ENCODE results near the gene UBXN7. TPM values are rescaled to one million over a fixed set of nuclear protein-coding genes. Genes with fewer than 3 reads are reported as not detected.
"Not testable (repeated sequence)": the region's sequence is repeated elsewhere in the genome, so short reads cannot be mapped to it uniquely, and the experiment has no call there.

UBXN7 gene
- total RNA-seq, 2 experiments from 2014 or later, result 51.1 to 63.0 TPM

DNA sequence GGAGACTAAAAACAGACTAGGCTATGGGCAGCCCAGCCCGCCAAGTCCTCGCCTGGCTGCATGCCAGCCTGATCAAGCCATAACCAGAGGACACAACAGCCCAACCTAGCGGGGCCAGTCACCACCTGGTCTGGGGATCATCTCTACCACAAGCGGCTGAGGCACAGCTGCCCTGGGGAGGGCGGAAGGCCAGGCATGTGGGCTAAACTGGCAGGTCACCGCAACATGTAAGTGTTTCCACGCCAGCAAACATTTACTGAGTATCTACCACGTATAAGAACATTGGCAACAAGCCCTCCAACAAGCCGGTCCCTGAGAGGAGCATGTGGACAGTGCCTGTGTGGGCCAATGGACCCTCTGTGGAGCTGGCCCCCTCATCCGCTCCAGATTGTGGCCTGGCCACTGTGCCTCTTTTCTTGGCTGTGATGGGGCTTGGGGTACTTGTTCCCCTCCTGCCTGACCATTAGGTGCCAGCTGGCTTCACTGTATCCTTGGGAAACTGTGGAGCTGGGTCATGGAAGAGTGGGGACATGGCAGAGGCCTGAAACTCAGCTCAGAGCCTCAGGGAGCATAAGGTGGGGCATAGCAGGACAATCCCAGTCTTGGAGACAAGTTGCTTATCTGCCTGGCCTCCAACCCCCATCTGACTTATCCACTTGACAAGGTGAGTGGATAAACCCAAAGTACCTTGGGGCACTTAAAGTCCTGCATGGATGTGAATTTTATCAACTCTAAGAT, 9.0 kb downstream of the UBXN7 start:
- ChIA-PET CTCF (interaction anchor here (0.7 kb wide), 1 partner anchor 16 kb away, joined by 3 read pairs; no protein-coding TSS in a partner anchor), POLR2A (interaction anchor here (0.6 kb wide), 1 partner anchor 9 kb away, joined by 5 read pairs; no protein-coding TSS in a partner anchor)

DNA sequence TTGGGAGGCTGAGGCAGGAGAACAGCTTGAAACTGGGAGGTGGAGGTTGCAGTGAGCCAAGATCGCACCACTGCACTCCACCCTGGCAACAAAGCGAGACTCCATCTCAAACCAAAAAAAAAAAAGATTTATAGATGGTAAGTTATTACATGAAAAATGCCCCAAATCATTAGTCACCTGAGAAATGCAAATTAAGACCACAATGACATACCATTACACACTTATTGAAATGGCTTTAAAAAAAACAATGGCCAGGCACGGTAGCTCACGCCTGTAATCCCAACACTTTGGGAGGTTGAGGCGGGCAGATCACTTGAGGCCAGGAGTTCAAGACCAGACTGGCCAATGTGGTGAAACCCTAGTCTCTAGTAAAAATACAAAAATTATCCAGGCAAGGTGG, 10.6 kb downstream of the UBXN7 start:
- ChIA-PET CTCF (interaction anchor here (0.6 kb wide), 1 partner anchor 337 kb away, joined by 3 read pairs; no protein-coding TSS in a partner anchor), POLR2A (interaction anchor here (0.7 to 1.2 kb wide), 4 partner anchors 9 to 66 kb away, joined by 3 to 5 read pairs (median 4); partner anchors contain the start of gene UBXN7)

DNA sequence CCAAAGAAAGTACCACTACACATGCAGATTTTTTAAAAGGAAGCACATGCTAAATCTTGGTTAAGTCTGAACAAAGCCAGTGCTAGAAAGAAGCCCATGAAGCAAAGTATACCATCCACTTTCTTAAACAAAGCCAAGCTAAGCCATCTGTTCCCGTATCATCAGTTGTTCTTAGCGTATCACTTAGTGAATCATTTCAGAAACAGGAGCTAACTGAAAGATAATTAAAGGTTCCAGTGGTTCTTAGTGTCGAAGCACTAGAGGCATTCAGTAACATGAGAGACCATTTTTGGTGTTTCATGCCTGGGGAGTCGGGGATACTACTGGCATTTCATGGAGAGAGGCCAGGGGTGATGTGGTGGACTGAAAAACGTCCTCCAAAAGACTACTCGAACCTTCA, 12.8 kb downstream of the UBXN7 start:
- ChIA-PET POLR2A (interaction anchor here (0.6 kb wide), 1 partner anchor 872 kb away, joined by 7 read pairs; no protein-coding TSS in a partner anchor), CTCF (no interaction called here)

DNA sequence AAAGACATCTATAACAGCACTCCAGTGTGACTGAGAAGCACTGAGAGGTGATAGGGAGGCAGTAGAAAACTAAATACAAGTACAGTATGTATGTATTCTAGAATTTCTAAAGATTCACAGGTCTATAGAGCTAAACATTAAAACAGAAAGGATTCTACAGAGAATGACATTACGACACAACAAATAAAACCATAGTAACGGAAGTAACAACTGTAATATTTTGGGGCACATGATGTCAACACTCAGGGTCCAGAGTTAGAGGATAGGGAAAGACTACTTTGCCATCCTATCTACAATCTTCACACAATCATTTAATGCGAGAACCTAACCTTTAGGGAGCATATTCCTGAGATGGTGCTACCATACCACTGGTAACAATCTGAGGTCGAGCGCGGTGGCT, 13.6 kb downstream of the UBXN7 start:
- ChIA-PET CTCF (no interaction called here), POLR2A (no interaction called here)

DNA sequence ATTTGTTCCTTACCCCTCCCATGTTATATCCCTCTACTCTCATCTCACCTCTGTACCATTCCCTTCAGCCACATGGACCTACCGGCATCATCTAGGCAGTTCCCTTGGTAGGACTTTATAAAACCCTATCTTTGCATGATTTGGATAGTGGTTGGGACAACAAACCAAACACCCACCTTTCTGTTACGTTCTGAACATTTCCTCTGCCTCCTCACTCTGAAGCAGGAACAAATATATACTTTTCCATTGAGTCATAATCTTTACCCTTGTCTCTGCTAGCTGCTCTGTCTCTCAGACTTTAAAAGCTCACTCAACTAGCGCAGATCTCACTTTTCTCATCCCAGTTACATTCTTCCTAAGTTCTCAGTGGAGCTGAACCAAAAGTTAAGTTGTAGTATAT, 17.8 kb downstream of the UBXN7 start:
- POLR2A ChIA-PET, result no interaction called here
- CTCF ChIA-PET, result interaction anchor here (1.1 kb wide), 1 partner anchor 18 kb away, joined by 4 read pairs; no protein-coding TSS in a partner anchor

DNA sequence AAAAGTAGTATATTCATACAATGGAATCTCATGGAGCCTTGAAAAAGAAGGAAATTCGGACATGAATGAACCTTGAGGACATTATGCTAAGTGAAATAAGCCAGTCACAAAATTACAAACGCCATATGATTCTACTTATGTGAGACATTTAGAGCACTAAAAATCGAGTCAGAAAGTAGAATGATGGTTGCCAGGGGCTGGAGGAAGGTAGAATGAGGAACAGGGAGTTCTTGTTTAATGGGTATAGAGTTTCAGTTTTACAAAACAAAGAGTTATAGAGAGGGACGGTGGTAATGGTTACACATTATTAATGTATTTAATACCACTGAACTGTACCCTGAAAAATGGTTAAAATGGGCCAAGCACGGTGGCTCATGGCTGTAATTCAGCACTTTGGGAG, 19.5 kb downstream of the UBXN7 start:
- POLR2A ChIA-PET, result no interaction called here
- CTCF ChIA-PET, result no interaction called here

DNA sequence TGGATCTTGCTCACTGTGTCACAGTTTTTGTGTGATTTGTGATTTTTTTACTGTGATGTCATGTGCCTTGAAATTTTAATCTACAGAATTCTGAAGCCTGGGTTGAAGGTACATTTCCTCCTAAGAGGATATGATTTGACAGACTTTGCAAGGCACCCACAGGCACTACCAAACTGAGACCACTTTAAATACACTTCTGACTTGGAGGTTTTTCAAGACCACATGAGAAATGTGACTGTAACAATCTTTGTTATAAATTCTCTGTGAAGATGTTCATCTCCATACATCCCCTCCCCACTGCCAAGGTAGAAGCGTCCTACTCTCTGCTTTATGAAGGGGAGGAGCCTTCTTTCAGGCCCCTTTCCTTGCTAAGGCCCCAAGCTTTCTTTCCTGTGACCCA, 22.8 kb downstream of the UBXN7 start:
- CTCF ChIA-PET, result no interaction called here
- POLR2A ChIA-PET, result interaction anchor here (0.7 kb wide), 1 partner anchor 188 kb away, joined by 7 read pairs; no protein-coding TSS in a partner anchor

DNA sequence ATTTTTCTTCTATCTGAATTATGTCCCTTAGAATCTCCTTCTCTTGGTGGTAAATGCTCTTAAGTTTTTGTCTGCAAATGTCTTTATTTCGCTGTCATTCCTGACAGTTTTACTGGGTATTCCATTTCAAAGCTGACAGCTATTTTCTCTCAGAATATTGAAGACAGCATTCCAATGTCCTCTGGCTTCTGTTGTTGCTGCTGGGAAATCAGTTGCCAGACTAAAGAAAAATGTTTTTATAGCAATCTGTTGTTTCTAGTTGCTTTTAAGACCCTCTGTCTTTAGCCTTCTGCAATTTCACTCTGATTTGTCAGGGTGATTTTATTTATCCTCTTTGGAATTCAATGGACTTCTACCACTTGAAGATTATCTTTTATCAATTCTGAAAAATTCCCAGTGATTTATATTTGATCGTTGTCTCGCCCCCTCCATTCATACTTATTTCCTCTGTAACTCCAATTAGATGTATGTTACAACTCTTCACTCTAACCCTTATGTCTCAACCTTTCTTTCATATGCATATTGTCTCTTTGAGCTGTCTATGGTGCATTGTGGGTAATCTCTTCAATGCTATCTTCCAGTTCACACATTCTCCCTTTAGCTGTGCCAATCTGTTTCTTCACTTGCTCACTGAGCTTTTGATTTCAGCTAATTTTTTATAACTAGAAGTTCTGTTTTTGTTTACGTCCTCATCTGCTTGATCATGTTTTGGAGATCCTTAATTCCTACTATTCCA, 23.5 kb downstream of the UBXN7 start:
- ChIA-PET POLR2A (no interaction called here), CTCF (interaction anchor here (0.7 kb wide), 1 partner anchor 111 kb away, joined by 3 read pairs; no protein-coding TSS in a partner anchor)

DNA sequence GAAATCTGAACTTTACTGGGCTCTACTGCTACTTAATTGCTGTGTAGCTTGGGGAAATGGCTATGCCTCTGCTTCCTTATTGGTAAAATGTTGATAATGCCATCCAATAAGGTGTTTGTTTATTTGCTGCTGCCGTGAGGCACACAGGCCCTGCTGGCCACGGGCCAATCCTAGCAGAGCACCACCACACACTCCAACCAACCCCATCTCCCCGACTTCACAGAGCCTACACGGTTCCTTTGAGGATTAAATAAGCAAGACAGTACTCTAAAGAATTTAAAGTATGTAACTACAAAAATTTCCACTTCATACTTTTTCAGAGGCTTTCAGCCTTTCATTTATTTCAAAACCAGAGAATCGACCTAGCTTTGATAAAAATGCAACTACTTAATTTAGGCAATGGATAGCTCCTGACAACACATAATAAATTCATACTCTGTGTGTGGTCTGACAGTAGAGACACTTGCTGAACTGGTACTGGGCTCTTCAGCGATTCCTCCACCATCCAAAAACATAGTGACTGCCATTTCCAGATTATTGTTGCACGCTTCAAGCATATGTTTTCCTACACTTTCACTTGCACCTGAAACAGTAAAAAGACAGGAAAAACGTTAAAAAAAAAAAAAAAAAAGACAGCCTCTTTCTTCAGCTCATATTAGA, 25.3 kb downstream of the UBXN7 start:
- CTCF ChIA-PET, result no interaction called here
- POLR2A ChIA-PET, result interaction anchor here (0.6 to 0.7 kb wide), 2 partner anchors 230 to 535 kb away, joined by 3 to 6 read pairs; no protein-coding TSS in a partner anchor

DNA sequence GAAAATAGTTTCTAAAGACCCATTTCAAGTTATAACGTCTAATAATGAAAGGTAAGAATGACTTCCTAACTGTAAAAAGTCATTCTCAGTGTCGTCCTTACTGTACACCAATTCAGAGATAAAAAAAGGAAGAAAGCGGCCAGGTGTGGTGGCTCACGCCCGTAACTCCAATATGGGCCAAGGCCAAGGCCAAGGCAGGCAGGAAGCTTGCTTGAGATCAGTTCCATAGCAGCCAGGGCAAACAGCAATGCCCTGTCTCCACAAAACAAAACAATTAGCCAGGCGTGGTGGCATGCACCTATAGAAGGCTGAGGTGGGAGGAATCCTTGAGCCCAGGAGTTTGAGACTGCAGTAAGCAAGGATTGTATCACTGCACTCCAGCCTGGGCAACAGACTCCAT, 31.9 kb downstream of the UBXN7 start:
- ChIA-PET POLR2A (no interaction called here), CTCF (no interaction called here)

DNA sequence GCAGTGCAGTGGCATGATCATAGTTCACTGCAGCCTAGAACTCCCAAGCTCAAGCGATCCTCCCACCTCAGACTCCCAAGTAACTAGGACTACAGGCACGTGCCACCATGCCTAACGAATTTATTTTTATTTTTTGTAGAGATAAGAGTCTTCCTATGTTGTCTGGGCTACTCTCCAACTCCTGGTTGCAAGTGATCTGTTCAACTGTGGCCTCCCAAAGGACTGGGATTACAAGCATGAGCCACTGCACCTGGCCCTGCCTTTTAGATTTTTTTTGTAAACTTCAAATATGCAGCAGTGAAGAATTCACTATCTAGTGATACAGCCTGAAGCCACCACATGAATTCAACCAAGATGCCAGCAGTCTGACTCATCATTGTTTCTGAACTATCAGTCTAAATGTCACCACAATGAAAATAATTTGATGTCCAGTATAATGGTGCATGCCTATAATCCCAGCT, 32.7 kb downstream of the UBXN7 start:
- ChIA-PET POLR2A (no interaction called here), CTCF (interaction anchor here (0.6 kb wide), 1 partner anchor 30 kb away, joined by 4 read pairs; no protein-coding TSS in a partner anchor)

DNA sequence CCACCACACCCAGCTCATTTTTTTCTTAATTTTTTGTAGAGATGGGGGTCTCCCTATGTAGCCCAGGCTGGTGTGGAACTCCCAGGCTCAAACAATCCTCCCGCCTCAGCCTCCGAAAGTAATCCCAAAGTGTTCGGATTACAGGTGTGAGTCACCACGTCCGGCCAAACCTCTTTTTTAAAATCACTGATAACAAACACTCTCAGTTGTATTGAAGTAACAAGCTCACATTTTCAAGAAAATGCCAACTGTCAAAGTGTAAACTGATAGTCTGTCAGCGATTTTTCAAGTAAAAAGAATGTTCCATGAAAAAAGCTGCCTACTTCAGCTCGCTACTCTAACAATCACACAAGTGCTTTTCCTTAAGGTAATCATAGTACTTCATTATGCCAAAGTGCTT, 33.4 kb downstream of the UBXN7 start:
- CTCF ChIA-PET, result no interaction called here

DNA sequence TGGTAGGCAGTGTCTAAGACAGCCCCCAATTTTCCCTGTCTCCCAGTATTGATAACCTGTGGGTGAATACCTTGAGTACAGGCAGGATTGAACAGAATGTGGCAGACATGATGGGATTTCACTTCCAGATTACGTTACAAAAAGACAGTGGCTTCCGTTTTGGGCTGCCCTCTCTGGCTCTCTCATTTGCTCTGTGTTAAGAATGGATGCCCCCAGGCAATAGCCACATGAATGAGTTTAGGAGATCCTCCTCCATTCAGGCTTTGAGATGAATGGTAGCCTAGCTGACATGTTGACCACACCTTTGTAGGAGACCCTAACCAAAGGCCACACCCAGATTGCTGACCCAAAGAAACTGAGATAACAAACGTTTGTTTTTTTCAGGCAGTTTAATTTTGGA, 34.3 kb downstream of the UBXN7 start:
- ChIA-PET POLR2A (no interaction called here), CTCF (no interaction called here)

More for the DNA sequence above, 33.4 kb downstream of the UBXN7 start:
- POLR2A ChIA-PET, result no interaction called here

DNA sequence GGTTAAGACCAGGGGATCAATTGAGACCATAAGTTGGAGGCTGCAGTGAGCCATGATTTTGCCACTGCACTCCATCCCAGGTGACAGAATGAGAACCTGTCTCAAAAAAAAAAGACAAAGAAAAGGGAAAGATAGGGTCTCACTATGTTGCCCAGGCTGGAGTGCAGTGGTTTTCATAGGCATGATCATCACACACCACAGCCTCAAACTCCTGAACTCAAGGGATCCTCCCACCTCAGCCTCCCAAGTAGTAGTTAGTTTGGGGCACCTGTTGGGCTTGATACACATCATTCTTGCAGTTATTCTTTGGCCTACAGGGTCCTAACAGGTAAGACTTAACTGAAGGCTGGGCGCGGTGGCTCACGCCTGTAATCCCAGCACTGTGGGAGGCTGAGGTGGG, 42.1 kb downstream of the UBXN7 start:
- POLR2A ChIA-PET, result no interaction called here
- CTCF ChIA-PET, result no interaction called here

DNA sequence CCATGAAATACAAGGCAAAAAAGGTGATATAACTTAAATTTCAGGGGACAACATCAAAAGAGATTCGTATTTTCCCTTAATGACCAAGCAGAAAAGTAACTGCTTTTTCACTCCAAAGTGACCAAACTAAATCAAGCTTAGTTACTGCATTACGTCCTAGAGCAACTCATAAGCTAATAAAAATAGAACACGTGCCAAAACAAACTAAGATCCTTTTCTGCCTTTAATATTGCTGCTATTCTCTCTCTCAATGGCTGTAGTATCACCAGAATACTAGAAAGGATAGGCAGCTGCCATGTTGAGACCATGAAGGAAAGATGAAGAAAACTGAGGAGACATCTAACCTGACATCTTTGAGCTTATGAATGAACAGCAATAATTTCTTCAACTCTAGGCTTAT, 43.3 kb downstream of the UBXN7 start:
- POLR2A ChIA-PET, result no interaction called here
- CTCF ChIA-PET, result interaction anchor here (0.8 kb wide), 1 partner anchor 104 kb away, joined by 3 read pairs; no protein-coding TSS in a partner anchor

DNA sequence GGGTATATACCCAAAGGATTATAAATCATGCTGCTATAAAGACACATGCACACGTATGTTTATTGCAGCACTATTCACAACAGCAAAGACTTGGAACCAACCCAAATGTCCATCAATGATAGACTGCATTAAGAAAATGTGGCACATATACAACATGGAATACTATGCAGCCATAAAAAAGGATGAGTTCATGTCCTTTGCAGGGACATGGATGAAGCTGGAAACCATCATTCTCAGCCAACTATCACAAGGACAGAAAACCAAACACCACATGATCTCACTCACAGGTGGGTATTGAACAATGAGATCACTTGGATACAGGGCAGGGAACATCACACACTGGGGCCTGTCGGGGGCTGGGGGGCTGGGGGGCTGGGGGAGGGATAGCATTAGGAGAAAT, 44.3 kb downstream of the UBXN7 start:
- CTCF ChIA-PET, POLR2A ChIA-PET: not testable (repeated sequence)

DNA sequence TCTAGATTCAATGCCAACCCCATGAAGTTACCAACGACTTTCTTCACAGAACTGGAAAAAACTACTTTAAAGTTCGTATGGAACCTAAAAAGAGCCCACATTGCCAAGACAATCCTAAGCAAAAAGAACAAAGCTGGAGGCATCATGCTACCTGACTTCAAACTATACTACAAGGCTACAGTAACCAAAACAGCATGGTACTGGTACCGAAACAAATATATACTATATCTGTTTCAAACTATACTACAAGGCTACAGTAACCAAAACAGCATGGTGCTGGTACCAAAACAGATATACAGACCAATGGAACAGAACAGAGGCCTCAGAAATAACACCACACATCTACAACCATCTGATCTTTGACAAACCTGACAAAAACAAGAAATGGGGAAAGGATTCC, 45.4 kb downstream of the UBXN7 start:
- POLR2A ChIA-PET, result not testable (repeated sequence)
- CTCF ChIA-PET, result interaction anchor here (0.7 kb wide), 1 partner anchor 223 kb away, joined by 5 read pairs; no protein-coding TSS in a partner anchor

DNA sequence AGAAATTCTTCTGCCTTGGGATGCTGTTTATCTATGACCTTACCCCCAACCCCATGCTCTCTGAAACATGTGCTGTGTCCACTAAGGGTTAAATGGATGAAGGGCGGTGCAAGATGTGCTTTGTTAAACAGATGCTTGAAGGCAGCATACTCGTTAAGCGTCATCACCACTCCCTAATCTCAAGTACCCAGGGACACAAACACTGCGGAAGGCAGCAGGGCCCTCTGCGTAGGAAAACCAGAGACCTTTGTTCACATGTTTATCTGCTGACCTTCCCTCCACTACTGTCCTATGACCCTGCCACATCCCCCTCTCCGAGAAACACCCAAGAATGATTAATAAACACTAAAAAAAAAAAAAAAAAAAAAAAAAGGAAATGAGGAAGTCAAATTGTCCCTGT, 46.2 kb downstream of the UBXN7 start:
- POLR2A ChIA-PET, result not testable (repeated sequence)
- CTCF ChIA-PET, result interaction anchor here (0.7 kb wide), 1 partner anchor 223 kb away, joined by 5 read pairs; no protein-coding TSS in a partner anchor

DNA sequence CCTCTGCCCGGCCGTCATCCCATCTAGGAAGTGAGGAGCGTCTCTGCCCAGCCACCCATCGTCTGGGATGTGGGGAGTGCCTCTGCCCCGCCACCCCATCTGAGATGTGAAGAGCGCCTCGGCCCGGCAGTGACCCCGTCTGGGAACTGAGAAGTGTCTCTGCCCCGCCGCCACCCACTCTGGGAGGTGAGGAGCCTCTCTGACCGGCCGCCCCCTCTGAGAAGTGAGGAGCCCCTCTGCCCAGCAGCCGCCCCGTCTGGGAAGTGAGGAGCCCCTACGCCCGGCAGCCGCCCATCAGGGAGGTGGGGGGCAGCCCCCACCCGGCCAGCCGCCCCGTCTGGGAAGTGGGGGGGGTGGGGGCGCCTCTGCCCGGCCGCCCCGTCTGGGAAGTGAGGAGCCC, 46.8 kb downstream of the UBXN7 start:
- CTCF ChIA-PET, POLR2A ChIA-PET: not testable (repeated sequence)

Data from activated CD8-positive, alpha-beta memory T cell treated with anti-CD3 and anti-CD28 coated beads for 36 hours (primary cell).